LNCAP (cell line): ENCODE measurements around the gene MSMP.

Source experiments
- TF ChIP-seq, protein P1 (sequence below): fragments of 450-650 bp; IDR thresholded peaks from 2 replicates; pipeline ENCODE4 v1.5.1; 2017; ENCODE audit warnings: mild to moderate bottlenecking

MSMP gene

DNA sequence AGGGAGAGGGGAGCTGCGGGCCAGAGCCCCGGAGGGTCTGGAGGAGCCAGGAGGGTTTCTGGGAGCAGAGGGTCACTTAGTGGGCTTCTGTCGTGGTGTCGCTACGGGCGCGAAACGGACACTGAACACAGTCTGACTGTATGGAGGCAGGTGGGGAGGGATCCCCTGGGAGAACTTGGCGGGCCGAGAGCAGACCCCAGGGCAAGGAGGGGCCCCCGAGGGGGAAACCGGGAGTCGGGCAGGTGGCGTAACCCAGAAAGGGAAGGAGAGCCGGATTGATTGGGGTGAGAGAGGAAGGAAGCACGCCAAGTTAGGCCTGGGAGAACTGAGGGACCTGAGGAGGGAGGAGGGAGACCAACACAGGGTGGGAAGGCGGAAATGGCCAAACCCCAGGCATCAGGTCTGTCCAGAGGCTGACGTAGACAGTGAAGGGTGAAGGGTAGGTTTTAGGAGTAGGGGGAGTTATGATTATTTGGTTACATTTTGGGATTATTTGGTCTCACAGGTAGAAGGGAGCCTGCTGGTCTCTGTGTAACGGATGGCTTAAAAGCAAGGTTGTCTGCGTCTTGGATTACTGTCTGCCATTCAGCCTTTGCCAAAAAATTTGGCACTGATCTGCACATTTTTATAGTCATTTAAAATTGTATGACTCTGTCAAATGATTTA is 3.3 kb upstream of the MSMP start:
- TF ChIP-seq, protein P1, sequence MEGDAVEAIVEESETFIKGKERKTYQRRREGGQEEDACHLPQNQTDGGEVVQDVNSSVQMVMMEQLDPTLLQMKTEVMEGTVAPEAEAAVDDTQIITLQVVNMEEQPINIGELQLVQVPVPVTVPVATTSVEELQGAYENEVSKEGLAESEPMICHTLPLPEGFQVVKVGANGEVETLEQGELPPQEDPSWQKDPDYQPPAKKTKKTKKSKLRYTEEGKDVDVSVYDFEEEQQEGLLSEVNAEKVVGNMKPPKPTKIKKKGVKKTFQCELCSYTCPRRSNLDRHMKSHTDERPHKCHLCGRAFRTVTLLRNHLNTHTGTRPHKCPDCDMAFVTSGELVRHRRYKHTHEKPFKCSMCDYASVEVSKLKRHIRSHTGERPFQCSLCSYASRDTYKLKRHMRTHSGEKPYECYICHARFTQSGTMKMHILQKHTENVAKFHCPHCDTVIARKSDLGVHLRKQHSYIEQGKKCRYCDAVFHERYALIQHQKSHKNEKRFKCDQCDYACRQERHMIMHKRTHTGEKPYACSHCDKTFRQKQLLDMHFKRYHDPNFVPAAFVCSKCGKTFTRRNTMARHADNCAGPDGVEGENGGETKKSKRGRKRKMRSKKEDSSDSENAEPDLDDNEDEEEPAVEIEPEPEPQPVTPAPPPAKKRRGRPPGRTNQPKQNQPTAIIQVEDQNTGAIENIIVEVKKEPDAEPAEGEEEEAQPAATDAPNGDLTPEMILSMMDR = no peak

DNA sequence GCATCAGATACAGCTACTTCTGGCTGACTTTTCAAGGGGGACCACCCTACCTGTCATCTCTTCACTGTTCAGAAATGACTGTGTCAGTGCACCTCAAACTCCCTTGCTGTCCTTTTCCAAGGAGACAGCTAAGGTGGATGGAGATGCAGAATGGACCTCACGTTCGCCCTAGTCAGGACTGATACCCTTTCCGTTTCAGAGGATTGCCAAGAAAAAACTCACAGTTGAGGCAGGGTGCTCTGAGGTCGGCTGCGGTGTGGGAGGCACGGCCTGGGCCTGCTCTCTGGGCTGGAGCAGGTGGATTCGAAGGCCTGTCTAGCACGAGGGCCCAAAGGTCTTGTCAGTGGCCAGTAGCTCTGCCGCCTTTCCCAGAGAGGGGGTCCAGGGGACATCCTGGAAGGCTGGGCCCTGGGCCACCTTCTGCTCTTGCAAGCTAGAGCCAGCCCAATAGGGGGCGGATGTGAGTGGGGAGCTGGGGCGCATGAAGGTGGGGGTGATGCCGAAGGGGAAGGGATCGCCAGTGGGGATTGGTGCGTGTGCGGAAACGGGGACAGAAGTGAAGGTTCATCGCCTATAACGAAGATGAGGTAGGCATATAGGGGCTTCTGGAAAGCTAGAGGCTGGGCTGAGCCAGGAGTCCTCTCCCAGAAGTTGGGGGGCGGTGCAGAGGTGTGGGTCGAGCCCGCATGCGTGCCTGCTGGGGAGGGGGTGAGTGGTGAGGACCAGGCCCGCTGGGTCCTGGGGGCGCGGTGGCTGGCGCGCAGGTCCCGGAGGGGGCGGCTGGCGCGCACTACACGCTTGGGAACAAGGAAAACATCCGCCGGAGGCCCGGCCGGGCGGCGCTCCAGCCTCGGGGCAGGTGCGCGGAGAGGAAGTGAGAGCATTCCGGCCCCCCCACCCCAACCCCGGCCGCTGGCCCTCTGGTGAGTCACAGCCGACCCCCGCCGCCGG is 2.5 kb upstream of the MSMP start:
- TF ChIP-seq, protein P1 = no peak

GRCh38 chr9:35755071-35755470 is 995 bp upstream of the MSMP start:
- TF ChIP-seq, protein P1 = no peak

DNA sequence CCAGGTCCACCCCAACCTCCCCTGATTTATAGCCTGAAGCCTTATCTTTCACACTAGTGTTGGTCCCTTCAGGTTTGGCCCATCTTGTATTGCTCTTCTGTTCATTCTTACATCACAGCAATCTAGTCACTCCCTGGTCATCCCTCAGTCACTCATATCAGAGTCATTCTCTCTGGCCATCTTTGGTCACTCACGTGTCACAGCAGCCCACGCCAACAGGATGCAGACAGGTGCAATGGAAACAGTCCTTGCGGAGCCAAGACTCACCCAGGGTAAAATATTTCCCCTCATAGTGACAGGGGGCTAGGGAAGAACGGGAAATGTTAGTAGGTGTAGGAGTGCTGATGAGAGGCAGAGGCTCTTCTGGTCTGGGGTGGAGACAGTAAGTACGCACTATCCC is 610 bp downstream of the MSMP start:
- TF ChIP-seq, protein P1 = no peak

GRCh38 chr9:35750256-35750531 is 3.9 kb downstream of the MSMP start:
- TF ChIP-seq, protein P1 = no peak

GRCh38 chr9:35749515-35750255 is 4.4 kb downstream of the MSMP start:
- TF ChIP-seq, protein P1 = no peak

GRCh38 chr9:35748858-35749514 is 5.1 kb downstream of the MSMP start, which contains the start of the genes GBA2 and RGP1:
Gene GBA2, minus strand, starts transcription at chr9:35749228. Its CDS starts 524 bp downstream, at chr9:35748704.
Gene RGP1, plus strand, starts transcription at chr9:35749287. Its CDS starts 469 bp downstream, at chr9:35749756.
- TF ChIP-seq, protein P1 = no peak
